Upper lobe of right lung (tissue), 1 donor: ENCODE data around the gene AGK. TPM values are rescaled to one million over a fixed set of nuclear protein-coding genes. Genes with fewer than 3 reads are reported as not detected.

Source experiments
- ATAC-seq: fragments of 200-7000 bp; cut with Tn5 transposase; one replicate; pipeline ENCODE4 v1.9.1; 2020; ENCODE audit warnings: mild to moderate bottlenecking, moderate library complexity
- DNase-seq: peaks from one replicate; pipeline ENCODE4 v3.0.0-alpha.2; 2020
- H3K27ac ChIP-seq: fragments of 200-600 bp; one replicate; pipeline ENCODE4 v1.8.0; 2022
- H3K27me3 ChIP-seq: fragments of 200-600 bp; one replicate; pipeline ENCODE4 v1.8.0; 2022; ENCODE audit warnings: mild to moderate bottlenecking
- H3K36me3 ChIP-seq: fragments of 200-600 bp; one replicate; pipeline ENCODE4 v1.8.0; 2022
- H3K4me1 ChIP-seq: fragments of 200-600 bp; one replicate; pipeline ENCODE4 v1.8.0; 2022
- H3K4me3 ChIP-seq: fragments of 200-600 bp; one replicate; pipeline ENCODE4 v1.8.0; 2022; ENCODE audit warnings: mild to moderate bottlenecking
- H3K9me3 ChIP-seq: fragments of 200-600 bp; one replicate; pipeline ENCODE4 v1.8.0; 2022
- intact Hi-C: fragments of 100-400 bp; cut with DNase I; formaldehyde crosslinking; loops from one replicate; pipeline ENCODE4 v1.11.0; 2022
- total RNA-seq: library from RNA; stranded (reverse); fragmentation: NEBNext Ultra II Directional; extraction: Animal tissue kit (Norgen Biotek cat#: 25700); gene quantifications from one replicate; pipeline ENCODE4 v1.2.1, GENCODE V29; 2021
- TF ChIP-seq, protein P1 (sequence below): fragments of 200-600 bp; IDR thresholded peaks from one replicate; pipeline ENCODE4 v1.8.0; 2022; ENCODE audit warnings: antibody characterized with exemption
- donor health status: DM: no; HTN: yes; CAD: no; lungs with severe emphysema.

The AGK gene
- total RNA-seq, 1 donor from 2014 or later: 17.5 TPM

DNA sequence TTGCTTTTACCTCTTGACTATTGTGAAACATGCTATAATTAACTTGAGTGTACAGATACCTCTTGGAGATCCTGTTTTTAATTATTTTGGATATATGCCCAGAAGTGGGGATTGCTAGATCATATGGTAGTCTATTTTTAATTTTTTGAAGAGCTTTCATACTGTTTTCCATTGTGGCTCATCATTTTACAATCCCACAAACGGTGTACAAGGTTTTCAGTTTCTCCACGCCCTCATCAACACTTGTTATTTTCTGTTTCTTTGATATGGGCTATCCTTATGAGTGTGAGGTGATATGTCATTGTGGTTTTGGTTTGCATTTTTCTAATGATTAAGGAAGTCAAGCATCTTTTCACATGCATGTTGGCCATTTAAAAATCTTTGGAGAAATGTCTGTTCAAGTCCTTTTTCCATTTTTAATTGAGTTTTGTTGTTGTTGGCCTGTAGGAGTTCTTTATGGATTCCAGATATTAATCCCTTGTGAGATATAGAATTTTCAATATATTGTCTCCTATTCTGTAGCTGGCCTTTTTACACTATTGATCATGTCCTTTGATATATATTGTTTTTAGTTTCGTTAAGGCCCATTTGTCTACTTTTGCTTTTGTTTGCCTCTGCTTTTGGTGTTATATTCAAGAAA lies 7.5 kb downstream of the AGK start:
- ATAC-seq (no peak), DNase-seq (no peak)
- Histone ChIP-seq H3K4me1 (no peaks in the 10 kb centered on the region), H3K27me3 (no peaks in the 10 kb centered on the region), H3K27ac (no peak overlapping the region), H3K4me3 (no peak overlapping the region), H3K9me3 (no peaks in the 10 kb centered on the region), H3K36me3 (peaks cover 27% of the 10 kb centered on the region)
- TF ChIP-seq, protein P1, sequence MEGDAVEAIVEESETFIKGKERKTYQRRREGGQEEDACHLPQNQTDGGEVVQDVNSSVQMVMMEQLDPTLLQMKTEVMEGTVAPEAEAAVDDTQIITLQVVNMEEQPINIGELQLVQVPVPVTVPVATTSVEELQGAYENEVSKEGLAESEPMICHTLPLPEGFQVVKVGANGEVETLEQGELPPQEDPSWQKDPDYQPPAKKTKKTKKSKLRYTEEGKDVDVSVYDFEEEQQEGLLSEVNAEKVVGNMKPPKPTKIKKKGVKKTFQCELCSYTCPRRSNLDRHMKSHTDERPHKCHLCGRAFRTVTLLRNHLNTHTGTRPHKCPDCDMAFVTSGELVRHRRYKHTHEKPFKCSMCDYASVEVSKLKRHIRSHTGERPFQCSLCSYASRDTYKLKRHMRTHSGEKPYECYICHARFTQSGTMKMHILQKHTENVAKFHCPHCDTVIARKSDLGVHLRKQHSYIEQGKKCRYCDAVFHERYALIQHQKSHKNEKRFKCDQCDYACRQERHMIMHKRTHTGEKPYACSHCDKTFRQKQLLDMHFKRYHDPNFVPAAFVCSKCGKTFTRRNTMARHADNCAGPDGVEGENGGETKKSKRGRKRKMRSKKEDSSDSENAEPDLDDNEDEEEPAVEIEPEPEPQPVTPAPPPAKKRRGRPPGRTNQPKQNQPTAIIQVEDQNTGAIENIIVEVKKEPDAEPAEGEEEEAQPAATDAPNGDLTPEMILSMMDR: no peak
- intact Hi-C loops: no loop called here

- intact Hi-C loops: no loop called here
- no peaks in the 10 kb centered on the region for H3K4me1 ChIP-seq
- no peaks in the 10 kb centered on the region for H3K9me3 ChIP-seq
- no peak for DNase-seq
- peaks cover 27% of the 10 kb centered on the region for H3K36me3 ChIP-seq
- no peak for ATAC-seq
- H3K4me3 ChIP-seq: no peak overlapping the region
- TF ChIP-seq, protein P1: no peak
- no peaks in the 10 kb centered on the region for H3K27me3 ChIP-seq
- no peak overlapping the region for H3K27ac ChIP-seq
These were observed 8.8 kb downstream of the AGK start for GRCh38 chr7:141559961-141560360.

DNA sequence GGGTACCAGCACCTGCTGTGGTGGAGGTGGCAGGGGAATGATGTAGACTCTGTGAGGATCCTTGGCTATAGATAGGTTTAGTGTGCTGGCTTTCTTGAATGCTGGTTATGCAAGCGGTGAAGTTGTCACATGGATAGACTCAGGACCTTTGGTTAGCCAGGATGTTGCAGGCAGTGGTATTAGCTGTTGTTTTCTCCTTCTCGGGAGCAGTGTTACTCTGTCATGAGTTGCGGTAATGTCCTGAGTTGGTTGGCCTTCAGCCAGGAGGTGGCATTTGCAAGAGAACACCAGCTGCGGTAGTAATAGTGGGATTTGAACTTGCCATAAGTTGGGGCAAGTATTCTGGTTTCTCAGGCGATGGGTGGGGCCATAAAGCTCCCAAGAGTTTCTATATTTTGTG lies 10.8 kb downstream of the AGK start:
- ATAC-seq (no peak), DNase-seq (no peak)
- no peak overlapping the region for H3K27ac ChIP-seq
- H3K36me3 ChIP-seq: peaks cover 16% of the 10 kb centered on the region
- H3K4me1 ChIP-seq: no peaks in the 10 kb centered on the region
- H3K27me3 ChIP-seq: no peaks in the 10 kb centered on the region
- TF ChIP-seq, protein P1: no peak
- no peaks in the 10 kb centered on the region for H3K9me3 ChIP-seq
- intact Hi-C loops: no loop called here
- no peak overlapping the region for H3K4me3 ChIP-seq

DNA sequence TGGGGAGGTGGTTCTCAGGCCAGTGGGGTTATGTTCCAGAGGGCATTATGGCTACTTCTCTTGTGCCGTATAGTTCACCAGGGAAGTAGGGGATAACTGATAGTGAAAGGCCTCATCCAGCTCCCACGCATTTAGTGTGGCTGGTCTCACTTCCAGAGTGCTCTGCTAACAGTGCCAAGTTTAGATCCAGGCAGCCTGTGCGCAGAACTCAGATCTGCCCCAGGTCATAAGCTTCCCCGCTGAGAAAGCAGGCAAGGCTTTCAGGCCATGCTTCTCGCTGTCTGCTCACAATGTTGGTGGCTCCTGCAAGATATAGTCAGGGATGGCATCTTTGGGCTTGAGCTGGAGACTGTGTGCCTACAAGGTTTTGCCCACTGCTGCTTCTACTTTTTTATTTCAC lies 11.3 kb downstream of the AGK start:
- Histone ChIP-seq H3K27ac (no peak overlapping the region), H3K36me3 (peaks cover 16% of the 10 kb centered on the region)

DNA sequence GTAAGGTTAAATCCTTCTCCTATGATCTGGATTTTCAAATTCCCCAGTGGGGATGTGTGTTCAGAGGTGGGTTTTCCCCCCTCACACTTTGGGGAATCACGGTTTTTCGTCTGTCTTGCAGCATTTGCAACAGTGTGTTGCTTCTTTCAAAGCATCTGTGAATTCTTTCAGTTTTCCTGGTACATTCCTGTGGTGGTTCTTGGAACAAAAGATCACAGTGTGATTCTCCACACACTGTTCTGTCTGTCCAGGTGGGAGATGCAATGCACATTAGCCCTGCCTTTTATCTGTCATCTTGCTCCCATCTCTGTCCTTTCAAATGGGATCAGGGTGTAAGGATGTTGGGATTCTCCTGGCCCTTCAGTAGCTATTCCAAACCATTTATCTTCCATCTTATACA lies 11.8 kb downstream of the AGK start:
- Histone ChIP-seq H3K4me3 (no peak overlapping the region), H3K9me3 (no peaks in the 10 kb centered on the region), H3K27ac (no peak overlapping the region), H3K27me3 (no peaks in the 10 kb centered on the region), H3K4me1 (no peaks in the 10 kb centered on the region), H3K36me3 (peaks cover 20% of the 10 kb centered on the region)
- intact Hi-C loops: no loop called here
- DNase-seq (no peak), ATAC-seq (no peak)
- TF ChIP-seq, protein P1: no peak

More for the DNA sequence above, 11.3 kb downstream of the AGK start:
- Histone ChIP-seq H3K4me1 (no peaks in the 10 kb centered on the region), H3K27me3 (no peaks in the 10 kb centered on the region), H3K9me3 (no peaks in the 10 kb centered on the region), H3K4me3 (no peak overlapping the region)
- intact Hi-C loops: no loop called here
- no peak for DNase-seq
- TF ChIP-seq, protein P1: no peak
- no peak for ATAC-seq
